ENCODE data around the gene KCNIP3.
"Not testable (repeated sequence)": the region's sequence is repeated elsewhere in the genome, so short reads cannot be mapped to it uniquely, and the experiment has no call there.

The KCNIP3 gene

DNA sequence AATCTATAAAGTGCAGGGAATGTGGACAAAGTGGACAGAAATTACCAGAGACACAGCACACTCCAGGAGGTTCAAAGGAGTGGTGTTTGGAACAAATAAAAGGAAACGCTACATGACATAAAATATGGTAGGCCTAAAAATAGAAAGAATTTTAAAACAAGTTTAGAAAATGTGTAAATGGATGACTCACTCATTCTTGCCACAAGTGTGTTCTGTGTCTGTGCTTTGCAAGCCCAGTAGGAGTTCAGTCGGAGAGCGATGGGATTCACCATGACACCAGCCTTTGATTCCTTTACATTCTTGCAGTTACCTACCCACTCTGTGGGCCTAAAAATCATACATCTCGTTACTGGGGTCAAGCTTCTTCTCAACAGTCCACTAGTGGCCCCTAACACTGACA, 136.2 kb downstream of the KCNIP3 start:
- DNase-seq, result not testable (repeated sequence)

DNA sequence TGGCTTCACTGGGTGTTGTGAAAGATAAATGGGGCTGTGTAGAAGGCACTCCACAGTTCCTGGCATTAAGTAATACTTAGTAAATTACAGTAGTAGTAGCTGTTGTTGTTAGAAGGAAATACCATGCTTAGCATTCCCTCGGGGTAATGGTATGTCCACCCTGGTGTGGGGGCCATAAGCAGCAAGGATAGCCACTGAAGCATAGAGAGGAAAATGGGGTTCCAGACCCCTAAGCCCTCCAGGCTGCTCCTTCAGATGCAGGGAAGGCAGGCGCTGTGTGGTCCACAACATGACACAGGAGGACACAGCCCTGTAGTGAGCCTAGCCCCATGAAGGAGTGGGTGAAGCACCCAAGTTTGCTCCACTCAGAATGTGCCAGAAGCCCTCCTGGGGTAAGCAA, 136.8 kb downstream of the KCNIP3 start:
- DNase-seq, result not testable (repeated sequence)

DNA sequence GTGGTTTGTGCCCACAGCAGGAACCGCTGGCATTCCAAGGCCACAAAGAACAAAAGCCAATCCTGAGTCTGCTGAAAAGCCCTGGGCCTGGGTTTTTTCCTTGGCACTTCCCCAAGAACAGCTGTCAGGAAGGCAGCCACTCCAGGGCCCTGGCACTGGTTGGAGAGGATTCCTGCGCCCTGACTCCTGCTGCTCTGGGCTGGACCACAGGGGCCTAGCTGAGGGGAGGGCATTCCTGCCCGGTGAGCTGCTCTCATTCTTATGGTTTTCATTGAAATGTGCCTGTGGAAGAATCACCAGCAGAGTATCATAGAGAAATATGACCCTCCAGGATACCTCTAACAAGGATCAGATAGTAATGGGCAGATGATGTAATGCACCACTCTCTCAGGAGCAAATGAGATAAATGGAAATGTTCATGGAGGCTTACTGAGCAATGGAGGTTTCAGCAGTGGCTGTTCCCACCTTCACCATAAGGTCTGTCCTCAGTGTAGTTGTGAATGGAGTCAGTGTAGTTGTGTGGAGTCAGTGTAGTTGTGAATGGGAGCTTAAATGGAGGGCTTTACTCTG, 137.4 kb downstream of the KCNIP3 start:
- DNase-seq, result not testable (repeated sequence)

DNA sequence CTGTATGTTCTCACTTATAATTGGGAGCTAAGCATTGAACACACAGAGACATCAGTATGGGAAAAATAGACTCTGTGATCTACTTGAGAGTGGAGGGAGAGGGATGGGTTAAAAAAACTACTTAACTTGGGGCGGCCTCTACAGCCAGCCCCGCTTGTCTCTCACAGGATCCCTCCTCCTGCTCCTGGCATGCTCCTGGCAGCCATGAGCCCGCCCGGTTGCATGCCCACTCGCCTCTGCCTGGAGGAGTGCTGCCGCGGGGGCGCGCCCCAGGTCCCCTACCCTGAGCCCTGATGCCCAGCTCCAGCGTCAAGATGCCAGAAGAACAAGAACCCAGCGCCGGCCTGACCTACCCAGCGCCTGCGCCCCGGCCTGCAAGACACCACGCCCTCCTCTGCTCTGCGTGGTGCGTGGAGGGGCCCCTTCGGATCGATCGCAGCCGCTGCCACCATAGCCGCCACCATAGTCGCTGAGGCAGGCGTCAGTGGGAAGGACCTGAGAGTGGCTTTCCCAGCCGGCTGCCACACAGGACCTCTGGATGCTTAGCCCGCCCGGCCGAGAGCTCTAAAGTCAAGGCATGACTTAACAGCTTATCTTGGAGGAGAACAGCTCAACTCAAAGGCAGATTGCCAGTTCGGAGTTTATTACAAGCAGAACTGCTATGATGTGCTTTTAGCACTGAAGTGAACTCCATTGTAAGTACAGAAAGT, 138.2 kb downstream of the KCNIP3 start:
- DNase-seq, result not testable (repeated sequence)

Measured in NCI-H526 (cell line).